ENCODE data around the gene IRX4.

Gene IRX4

DNA sequence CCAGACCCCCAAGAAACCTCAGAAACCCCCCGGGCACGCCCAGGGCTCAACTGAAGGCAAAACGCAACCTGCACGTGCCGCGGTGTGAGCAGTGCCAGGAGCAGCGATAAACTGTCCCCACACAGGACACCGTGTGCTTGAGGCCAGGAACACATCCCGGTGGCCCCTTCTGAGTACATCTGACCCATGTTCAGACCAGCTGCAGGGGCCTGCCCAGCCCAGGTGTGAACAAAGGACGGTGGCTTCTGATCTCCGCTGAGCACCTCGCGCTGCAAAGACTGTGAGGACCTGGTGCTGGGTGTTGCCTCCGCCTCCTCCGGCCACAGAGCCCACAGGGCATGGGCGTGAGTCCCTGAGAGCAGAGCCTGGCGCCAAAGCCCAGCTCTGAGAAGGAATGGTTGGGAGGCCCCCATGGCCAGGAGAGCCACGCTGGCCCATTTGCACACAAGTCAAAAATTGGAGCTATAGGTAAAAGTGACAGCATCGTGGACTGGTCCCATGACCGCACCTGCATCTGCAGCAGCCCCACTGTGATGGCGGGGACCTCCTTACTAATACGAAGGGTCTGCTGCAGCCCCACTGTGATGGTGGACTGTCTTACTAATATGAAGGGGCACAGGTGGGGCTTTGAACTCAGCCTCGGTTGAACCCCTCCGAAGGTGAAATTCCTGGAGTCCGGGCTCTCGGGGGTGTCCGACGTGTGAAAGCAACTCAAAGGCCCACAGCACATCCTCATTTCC, 50.0 kb downstream of the IRX4 start:
- WGBS, 2 donors (ENCODE audit: extremely low coverage in 2 of 2, insufficient read length in 2 of 2, insufficient replicate concordance in 1 of 2) = no CpG with 5 or more reads among the region's 28 CpGs
- no peak for DNase-seq (ENCODE audit: low spot score)
- no peak overlapping the region for H3K4me3 ChIP-seq (ENCODE audit: low read length in 2 of 2)

GRCh38 chr5:1831677-1832313, 50.9 kb downstream of the IRX4 start:
- no CpG with 5 or more reads among the region's 14 CpGs for WGBS, 2 donors (ENCODE audit: extremely low coverage in 2 of 2, insufficient read length in 2 of 2, insufficient replicate concordance in 1 of 2)
- Histone ChIP-seq H3K14ac (ENCODE audit: low read length) (peak overlapping the region; percentile 96), H2AK5ac (ENCODE audit: low read depth, low read length) (no peak overlapping the region), H3K4me3 (ENCODE audit: low read length in 2 of 2) (no peak overlapping the region), H2BK5ac (ENCODE audit: low read length) (no peak overlapping the region), H2BK15ac (ENCODE audit: low read length) (no peak overlapping the region), H3K23ac (ENCODE audit: low read depth, low read length, poor library complexity) (no peak overlapping the region), H3K79me1 (ENCODE audit: low read depth, low read length) (no peaks in the 10 kb centered on the region), H3K9ac (ENCODE audit: low read depth, low read length, poor library complexity) (no peak overlapping the region), H3K27me3 (ENCODE audit: control insufficient read depth in 3 of 3, insufficient read depth in 3 of 3, low read depth in 1 of 3, low read length in 3 of 3) (no peaks in the 10 kb centered on the region), H4K8ac (ENCODE audit: low read depth, low read length) (no peak overlapping the region), H3K18ac (ENCODE audit: low read length) (peak overlapping the region; percentile 92), H3K36me3 (replicated peaks in 1 of 2; ENCODE audit: control insufficient read depth in 2 of 2, insufficient read depth in 2 of 2, low read length in 2 of 2) (peaks cover 2 to 6% of the 10 kb centered on the region in 2 donors), H4K91ac (ENCODE audit: low read depth, low read length, poor library complexity) (no peak overlapping the region), H3K9me3 (replicated peaks in 1 of 2; ENCODE audit: control insufficient read depth in 2 of 2, insufficient read depth in 1 of 2, low read depth in 1 of 2, low read length in 2 of 2) (no peaks in the 10 kb centered on the region), H3K27ac (replicated peaks; ENCODE audit: low read length) (no peak overlapping the region), H3K4me2 (ENCODE audit: insufficient read depth, low read length, poor library complexity, severe bottlenecking) (no peak overlapping the region), H2AFZ (ENCODE audit: low read length) (peak overlapping the region; percentile 72), H3K4me1 (ENCODE audit: control insufficient read depth in 2 of 2, insufficient read depth in 1 of 2, low read depth in 1 of 2, low read length in 2 of 2) (peaks cover 23 to 25% of the 10 kb centered on the region in 2 donors), H3K4ac (ENCODE audit: low read length) (no peak overlapping the region), H2BK12ac (ENCODE audit: low read length) (no peak overlapping the region), H2BK120ac (ENCODE audit: low read depth, low read length) (no peak overlapping the region)
- no peak for DNase-seq (ENCODE audit: low spot score)

More for the DNA sequence above, 50.0 kb downstream of the IRX4 start:
- Histone ChIP-seq H2BK15ac (ENCODE audit: low read length) (peak overlapping the region; percentile 71), H2AK5ac (ENCODE audit: low read depth, low read length) (peak overlapping the region; percentile 74), H3K4me2 (ENCODE audit: insufficient read depth, low read length, poor library complexity, severe bottlenecking) (no peak overlapping the region), H3K23ac (ENCODE audit: low read depth, low read length, poor library complexity) (no peak overlapping the region), H3K18ac (ENCODE audit: low read length) (peak overlapping the region; percentile 40), H3K27me3 (ENCODE audit: control insufficient read depth in 3 of 3, insufficient read depth in 3 of 3, low read depth in 1 of 3, low read length in 3 of 3) (no peaks in the 10 kb centered on the region), H2AFZ (ENCODE audit: low read length) (no peak overlapping the region), H3K9ac (ENCODE audit: low read depth, low read length, poor library complexity) (peak overlapping the region; percentile 73), H3K9me3 (replicated peaks in 1 of 2; ENCODE audit: control insufficient read depth in 2 of 2, insufficient read depth in 1 of 2, low read depth in 1 of 2, low read length in 2 of 2) (no peaks in the 10 kb centered on the region), H3K14ac (ENCODE audit: low read length) (no peak overlapping the region), H3K4ac (ENCODE audit: low read length) (no peak overlapping the region), H3K4me1 (ENCODE audit: control insufficient read depth in 2 of 2, insufficient read depth in 1 of 2, low read depth in 1 of 2, low read length in 2 of 2) (peaks cover 23 to 24% of the 10 kb centered on the region in 2 donors), H4K8ac (ENCODE audit: low read depth, low read length) (no peak overlapping the region), H2BK120ac (ENCODE audit: low read depth, low read length) (no peak overlapping the region), H2BK12ac (ENCODE audit: low read length) (no peak overlapping the region), H4K91ac (ENCODE audit: low read depth, low read length, poor library complexity) (no peak overlapping the region), H2BK5ac (ENCODE audit: low read length) (no peak overlapping the region), H3K27ac (replicated peaks; ENCODE audit: low read length) (no peak overlapping the region), H3K36me3 (replicated peaks in 1 of 2; ENCODE audit: control insufficient read depth in 2 of 2, insufficient read depth in 2 of 2, low read length in 2 of 2) (peaks cover 0 to under 1% of the 10 kb centered on the region in 2 donors), H3K79me1 (ENCODE audit: low read depth, low read length) (no peaks in the 10 kb centered on the region)

DNA sequence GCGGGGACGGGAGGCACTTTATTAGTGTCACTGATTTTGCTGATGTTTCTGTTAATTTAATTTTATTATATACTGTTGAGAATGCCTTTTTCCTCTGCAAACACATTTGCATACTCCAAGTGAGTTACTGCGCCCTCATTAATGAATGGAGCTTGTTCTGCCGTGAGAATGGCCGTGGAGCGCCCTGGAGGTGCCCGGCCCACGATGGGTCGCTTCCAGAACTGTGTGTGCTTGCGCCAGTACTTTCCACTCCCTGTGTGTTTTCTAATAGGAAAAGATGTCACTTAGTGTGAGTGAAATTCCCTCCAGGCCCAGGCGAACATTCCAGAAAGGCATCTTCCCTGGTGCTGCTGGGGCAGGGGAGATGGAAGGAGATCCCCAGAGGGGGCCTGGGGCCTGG, 51.5 kb downstream of the IRX4 start:
- H2AFZ ChIP-seq (ENCODE audit: low read length) = peak overlapping the region; percentile 72
- H3K23ac ChIP-seq (ENCODE audit: low read depth, low read length, poor library complexity) = no peak overlapping the region
- H3K79me1 ChIP-seq (ENCODE audit: low read depth, low read length) = peaks cover 3% of the 10 kb centered on the region
- no peak overlapping the region for H3K4me3 ChIP-seq (ENCODE audit: low read length in 2 of 2)
- H3K4me1 ChIP-seq (ENCODE audit: control insufficient read depth in 2 of 2, insufficient read depth in 1 of 2, low read depth in 1 of 2, low read length in 2 of 2) = peaks cover 23 to 25% of the 10 kb centered on the region in 2 donors
- H3K18ac ChIP-seq (ENCODE audit: low read length) = no peak overlapping the region
- H3K36me3 ChIP-seq (replicated peaks in 1 of 2; ENCODE audit: control insufficient read depth in 2 of 2, insufficient read depth in 2 of 2, low read length in 2 of 2) = peaks cover 4 to 11% of the 10 kb centered on the region in 2 donors
- no peak overlapping the region for H2BK5ac ChIP-seq (ENCODE audit: low read length)
- no peak overlapping the region for H3K14ac ChIP-seq (ENCODE audit: low read length)
- no peaks in the 10 kb centered on the region for H3K27me3 ChIP-seq (ENCODE audit: control insufficient read depth in 3 of 3, insufficient read depth in 3 of 3, low read depth in 1 of 3, low read length in 3 of 3)
- H3K4me2 ChIP-seq (ENCODE audit: insufficient read depth, low read length, poor library complexity, severe bottlenecking) = no peak overlapping the region
- H3K27ac ChIP-seq (replicated peaks; ENCODE audit: low read length) = no peak overlapping the region
- no peak overlapping the region for H2BK15ac ChIP-seq (ENCODE audit: low read length)
- no peak overlapping the region for H3K9ac ChIP-seq (ENCODE audit: low read depth, low read length, poor library complexity)
- H4K91ac ChIP-seq (ENCODE audit: low read depth, low read length, poor library complexity) = no peak overlapping the region
- H3K9me3 ChIP-seq (replicated peaks in 1 of 2; ENCODE audit: control insufficient read depth in 2 of 2, insufficient read depth in 1 of 2, low read depth in 1 of 2, low read length in 2 of 2) = no peaks in the 10 kb centered on the region
- WGBS, 2 donors (ENCODE audit: extremely low coverage in 2 of 2, insufficient read length in 2 of 2, insufficient replicate concordance in 1 of 2) = no CpG with 5 or more reads among the region's 11 CpGs
- H2AK5ac ChIP-seq (ENCODE audit: low read depth, low read length) = no peak overlapping the region
- no peak overlapping the region for H3K4ac ChIP-seq (ENCODE audit: low read length)
- no peak for DNase-seq (ENCODE audit: low spot score)
- H2BK120ac ChIP-seq (ENCODE audit: low read depth, low read length) = no peak overlapping the region
- no peak overlapping the region for H4K8ac ChIP-seq (ENCODE audit: low read depth, low read length)
- no peak overlapping the region for H2BK12ac ChIP-seq (ENCODE audit: low read length)

DNA sequence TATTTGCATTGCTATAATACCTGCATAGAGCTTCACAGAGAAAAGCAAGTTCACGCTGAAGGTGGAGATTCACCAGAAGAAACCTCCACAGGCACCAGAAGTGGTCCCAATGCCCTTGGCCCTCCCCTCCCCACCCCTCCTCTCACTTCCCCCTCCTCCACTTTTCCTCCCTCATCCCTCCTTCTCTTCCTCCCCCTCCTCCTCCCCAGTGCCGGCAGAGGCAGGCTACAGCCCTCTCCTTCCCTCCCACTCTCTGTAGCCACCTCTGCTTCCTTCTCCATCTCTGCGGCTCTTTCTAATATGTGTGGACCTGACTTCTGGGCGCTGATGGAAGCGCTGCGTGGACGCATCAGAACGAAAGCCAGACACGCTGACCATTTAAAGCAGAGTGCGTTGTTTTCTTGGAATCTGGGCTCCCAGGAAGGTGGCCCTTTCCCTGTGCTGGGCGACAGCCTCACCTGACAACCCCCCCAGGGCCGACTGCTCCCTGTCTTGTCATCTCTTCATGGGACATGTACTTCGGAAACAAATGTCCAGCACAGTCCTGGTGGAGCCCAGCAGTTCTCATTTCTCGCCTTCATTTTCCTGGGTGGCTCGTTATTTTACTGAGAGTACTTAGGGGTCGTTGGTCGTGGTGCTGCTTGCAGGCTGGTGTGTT, 52.0 kb downstream of the IRX4 start:
- Histone ChIP-seq H2BK5ac (ENCODE audit: low read length) (no peak overlapping the region), H2BK12ac (ENCODE audit: low read length) (no peak overlapping the region), H3K14ac (ENCODE audit: low read length) (no peak overlapping the region), H3K27ac (replicated peaks; ENCODE audit: low read length) (no peak overlapping the region), H2BK120ac (ENCODE audit: low read depth, low read length) (no peak overlapping the region), H3K18ac (ENCODE audit: low read length) (no peak overlapping the region), H3K4me2 (ENCODE audit: insufficient read depth, low read length, poor library complexity, severe bottlenecking) (no peak overlapping the region), H2BK15ac (ENCODE audit: low read length) (no peak overlapping the region), H4K8ac (ENCODE audit: low read depth, low read length) (no peak overlapping the region), H3K4me3 (ENCODE audit: low read length in 2 of 2) (no peak overlapping the region), H2AFZ (ENCODE audit: low read length) (no peak overlapping the region), H3K27me3 (ENCODE audit: control insufficient read depth in 3 of 3, insufficient read depth in 3 of 3, low read depth in 1 of 3, low read length in 3 of 3) (no peaks in the 10 kb centered on the region), H3K4me1 (ENCODE audit: control insufficient read depth in 2 of 2, insufficient read depth in 1 of 2, low read depth in 1 of 2, low read length in 2 of 2) (peaks cover 23 to 25% of the 10 kb centered on the region in 2 donors), H3K36me3 (replicated peaks in 1 of 2; ENCODE audit: control insufficient read depth in 2 of 2, insufficient read depth in 2 of 2, low read length in 2 of 2) (peaks cover 6 to 16% of the 10 kb centered on the region in 2 donors), H4K91ac (ENCODE audit: low read depth, low read length, poor library complexity) (no peak overlapping the region), H3K23ac (ENCODE audit: low read depth, low read length, poor library complexity) (no peak overlapping the region), H3K9ac (ENCODE audit: low read depth, low read length, poor library complexity) (no peak overlapping the region), H3K79me1 (ENCODE audit: low read depth, low read length) (peaks cover 3% of the 10 kb centered on the region), H3K4ac (ENCODE audit: low read length) (no peak overlapping the region), H2AK5ac (ENCODE audit: low read depth, low read length) (no peak overlapping the region), H3K9me3 (replicated peaks in 1 of 2; ENCODE audit: control insufficient read depth in 2 of 2, insufficient read depth in 1 of 2, low read depth in 1 of 2, low read length in 2 of 2) (no peaks in the 10 kb centered on the region)
- no CpG with 5 or more reads among the region's 17 CpGs for WGBS, 2 donors (ENCODE audit: extremely low coverage in 2 of 2, insufficient read length in 2 of 2, insufficient replicate concordance in 1 of 2)
- no peak for DNase-seq (ENCODE audit: low spot score)

All from neuronal stem cell (in vitro differentiated cells).